Measurements from ENCODE around the gene CNTNAP5.

DNA sequence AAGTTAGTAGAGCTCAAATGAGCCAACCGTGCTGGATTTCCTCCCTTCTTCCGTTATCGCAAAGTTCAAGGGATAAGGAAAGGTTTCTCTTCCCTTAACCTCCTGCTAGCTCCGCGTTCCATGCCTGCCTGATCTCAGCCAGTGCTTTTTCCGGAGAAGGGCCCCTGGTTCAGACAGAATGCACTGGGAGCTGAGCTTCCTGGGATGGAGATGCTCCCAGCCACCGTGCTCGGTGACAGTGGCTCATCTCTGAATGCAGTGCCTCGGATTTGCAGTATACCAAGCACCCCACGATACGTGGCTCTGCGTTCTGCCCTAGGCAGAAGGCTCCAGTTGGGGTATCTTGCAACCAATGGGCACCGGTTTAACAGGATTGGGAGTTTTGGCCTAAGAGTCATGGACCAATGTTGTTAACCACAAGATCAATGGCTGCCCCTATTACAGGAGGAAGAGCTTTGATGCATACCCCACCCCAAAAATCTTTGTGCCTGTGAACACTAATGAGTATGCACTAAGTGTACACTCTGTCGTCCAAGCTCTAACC is 876 bp downstream of the CNTNAP5 start:
- TF ChIP-seq POLR2A (IDR thresholded peaks at IDR 0.05): no peak
- TF ChIP-seq, protein P1, sequence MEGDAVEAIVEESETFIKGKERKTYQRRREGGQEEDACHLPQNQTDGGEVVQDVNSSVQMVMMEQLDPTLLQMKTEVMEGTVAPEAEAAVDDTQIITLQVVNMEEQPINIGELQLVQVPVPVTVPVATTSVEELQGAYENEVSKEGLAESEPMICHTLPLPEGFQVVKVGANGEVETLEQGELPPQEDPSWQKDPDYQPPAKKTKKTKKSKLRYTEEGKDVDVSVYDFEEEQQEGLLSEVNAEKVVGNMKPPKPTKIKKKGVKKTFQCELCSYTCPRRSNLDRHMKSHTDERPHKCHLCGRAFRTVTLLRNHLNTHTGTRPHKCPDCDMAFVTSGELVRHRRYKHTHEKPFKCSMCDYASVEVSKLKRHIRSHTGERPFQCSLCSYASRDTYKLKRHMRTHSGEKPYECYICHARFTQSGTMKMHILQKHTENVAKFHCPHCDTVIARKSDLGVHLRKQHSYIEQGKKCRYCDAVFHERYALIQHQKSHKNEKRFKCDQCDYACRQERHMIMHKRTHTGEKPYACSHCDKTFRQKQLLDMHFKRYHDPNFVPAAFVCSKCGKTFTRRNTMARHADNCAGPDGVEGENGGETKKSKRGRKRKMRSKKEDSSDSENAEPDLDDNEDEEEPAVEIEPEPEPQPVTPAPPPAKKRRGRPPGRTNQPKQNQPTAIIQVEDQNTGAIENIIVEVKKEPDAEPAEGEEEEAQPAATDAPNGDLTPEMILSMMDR (IDR thresholded peaks at IDR 0.05 in 4 of 5, conservative IDR thresholded peaks at IDR 0.05 in 1 of 5): no peak

Data from gastrocnemius medialis (tissue), 4 donors.